Measurements from ENCODE around the gene DEFB119. TPM values are rescaled to one million over a fixed set of nuclear protein-coding genes. Genes with fewer than 3 reads are reported as not detected.

The DEFB119 gene
- total RNA-seq, 5 donors from 2014 or later (not counting 1 experiment from before 2014, with no cell fraction given), result not detected

Other genes starting within 250 kb of the DEFB119 start
- not detected for gene DEFB115, start 132.9 kb downstream of the DEFB119 start, total RNA-seq
- gene DEFB116, start 82.0 kb downstream of the DEFB119 start, total RNA-seq, result not detected
- gene DEFB118, start 22.0 kb downstream of the DEFB119 start, total RNA-seq, result not detected
- gene DEFB121, start 15.6 kb upstream of the DEFB119 start, total RNA-seq, result not detected
- not detected for gene DEFB123, start 50.0 kb upstream of the DEFB119 start, total RNA-seq
- gene DEFB124, start 84.5 kb upstream of the DEFB119 start, total RNA-seq, result not detected
- gene REM1, start 84.7 kb upstream of the DEFB119 start, total RNA-seq, result not detected
- 100 to 1,000 TPM; 108 to 149 (median 140) TPM for gene HM13, start 123.9 kb upstream of the DEFB119 start, total RNA-seq
- gene ID1, start 214.7 kb upstream of the DEFB119 start, total RNA-seq, result 10 to 100 TPM in 1 of 5 donors, 1 to 10 TPM in 4; 1.4 to 11.2 (median 2.2) TPM
- gene COX4I2, start 247.3 kb upstream of the DEFB119 start, total RNA-seq, result not detected